ENCODE measurements around the gene KRTAP23-1.

Gene KRTAP23-1

DNA sequence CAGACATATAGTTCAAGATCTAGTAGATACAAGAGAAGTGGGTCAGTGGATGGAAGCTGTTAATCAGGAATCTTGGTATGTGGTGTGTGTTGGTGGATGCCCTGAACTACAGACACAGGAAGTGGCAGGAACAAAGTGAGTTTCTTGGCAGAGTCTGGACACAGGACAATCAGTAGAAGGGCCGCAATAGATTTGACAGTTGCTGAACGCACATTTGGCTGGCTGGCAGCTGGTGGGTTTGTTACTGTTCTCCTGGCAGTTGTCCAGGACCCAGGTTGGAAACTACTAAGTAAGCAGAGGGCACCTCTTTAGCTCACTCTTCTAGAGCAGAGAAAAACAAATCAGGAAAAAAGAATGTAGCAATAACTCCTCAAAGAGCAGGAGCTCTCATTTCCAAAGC lies 41.5 kb downstream of the KRTAP23-1 start:
- no peak for DNase-seq (ENCODE audit: low spot score)

DNA sequence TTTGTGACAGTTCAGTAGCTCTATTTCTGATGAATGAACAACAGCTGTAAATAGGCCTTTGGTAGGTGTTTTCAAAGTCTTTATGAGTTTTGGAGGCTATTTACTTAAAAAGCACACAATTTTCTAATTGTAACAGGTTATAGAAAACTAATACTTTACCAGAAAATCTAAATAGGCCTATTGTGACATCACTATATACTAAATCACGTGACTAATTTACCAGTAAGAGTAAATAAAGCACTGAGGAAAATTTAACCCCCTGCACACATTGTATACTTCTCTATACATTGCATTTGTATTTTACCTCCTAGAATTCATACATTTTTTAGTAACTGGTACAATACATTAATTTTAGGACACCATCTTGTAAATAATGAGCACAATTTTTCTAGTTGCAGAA lies 43.3 kb downstream of the KRTAP23-1 start:
- no peak for DNase-seq (ENCODE audit: low spot score)
